ENCODE results near the gene ITPKB.

The ITPKB gene

GRCh38 chr1:226685196-226685820, 53.8 kb downstream of the ITPKB start:
- DNase-seq (ENCODE audit: low spot score), result no peak

- no peak for DNase-seq (ENCODE audit: low spot score)
These were observed 55.1 kb downstream of the ITPKB start for GRCh38 chr1:226684026-226684425.

- DNase-seq (ENCODE audit: low spot score), result no peak
These were observed 55.9 kb downstream of the ITPKB start for GRCh38 chr1:226682871-226683814.

- no peak for DNase-seq (ENCODE audit: low spot score)
These were observed 57.2 kb downstream of the ITPKB start for GRCh38 chr1:226681652-226682493.

- DNase-seq (ENCODE audit: low spot score), result no peak
These were observed 58.4 kb downstream of the ITPKB start for GRCh38 chr1:226680653-226681052.

- DNase-seq (ENCODE audit: low spot score), result peak; percentile 65
These were observed 59.1 kb downstream of the ITPKB start for GRCh38 chr1:226679853-226680516.

GRCh38 chr1:226679262-226679661, 59.8 kb downstream of the ITPKB start:
- DNase-seq (ENCODE audit: low spot score), result no peak

GRCh38 chr1:226678701-226679100, 60.4 kb downstream of the ITPKB start:
- DNase-seq (ENCODE audit: low spot score), result peak; percentile 30

GRCh38 chr1:226678251-226678650, 60.8 kb downstream of the ITPKB start:
- no peak for DNase-seq (ENCODE audit: low spot score)

- DNase-seq (ENCODE audit: low spot score), result peak; percentile 80
These were observed 61.8 kb downstream of the ITPKB start for GRCh38 chr1:226677027-226678020.

- no peak for DNase-seq (ENCODE audit: low spot score)
These were observed 62.7 kb downstream of the ITPKB start for GRCh38 chr1:226676381-226676780.

GRCh38 chr1:226675715-226676357, 63.2 kb downstream of the ITPKB start:
- DNase-seq (ENCODE audit: low spot score), result no peak

GRCh38 chr1:226674892-226675714, 64.0 kb downstream of the ITPKB start:
- peak; percentile 87 for DNase-seq (ENCODE audit: low spot score)

- no peak for DNase-seq (ENCODE audit: low spot score)
These were observed 66.7 kb downstream of the ITPKB start for GRCh38 chr1:226672339-226672762.

- DNase-seq (ENCODE audit: low spot score), result no peak
These were observed 67.8 kb downstream of the ITPKB start for GRCh38 chr1:226671277-226671676.

- no peak for DNase-seq (ENCODE audit: low spot score)
These were observed 69.0 kb downstream of the ITPKB start for GRCh38 chr1:226670073-226670472.

- no peak for DNase-seq (ENCODE audit: low spot score)
These were observed 70.9 kb downstream of the ITPKB start for GRCh38 chr1:226668173-226668560.

GRCh38 chr1:226666692-226667091, 72.4 kb downstream of the ITPKB start:
- no peak for DNase-seq (ENCODE audit: low spot score)

GRCh38 chr1:226666164-226666506, 72.9 kb downstream of the ITPKB start:
- no peak for DNase-seq (ENCODE audit: low spot score)
